ENCODE measurements around the gene DCLK1. TPM values are rescaled to one million over a fixed set of nuclear protein-coding genes. Genes with fewer than 3 reads are reported as not detected.

DCLK1 gene
- total and polyA plus RNA-seq, 2 experiments from 2014 or later: 0.16 to 2.9 TPM

GRCh38 chr13:36028359-36029025 is 102.7 kb downstream of the DCLK1 start:
- no peaks in the 10 kb centered on the region for H3K27me3 ChIP-seq
- no peak overlapping the region for H3K27ac ChIP-seq
- H3K4me1 ChIP-seq (ENCODE audit: insufficient read depth): no peaks in the 10 kb centered on the region
- no peaks in the 10 kb centered on the region for H3K36me3 ChIP-seq (replicated peaks; ENCODE audit: insufficient read depth, low read depth)
- H4K20me1 ChIP-seq (ENCODE audit: insufficient read depth, poor library complexity, severe bottlenecking): no peaks in the 10 kb centered on the region
- no peak overlapping the region for H2AFZ ChIP-seq
- no peak overlapping the region for H3K4me2 ChIP-seq
- WGBS (ENCODE audit: low lambda C conversion rate, missing lambda C conversion rate): 78% methylated on average over 6 of the region's 6 CpGs
- H3K9me3 ChIP-seq (ENCODE audit: low read depth): no peaks in the 10 kb centered on the region
- TF ChIP-seq EZH2 (IDR thresholded peaks at IDR 0.05; ENCODE audit: borderline replicate concordance) (no peak), CTCF (IDR thresholded peaks at IDR 0.05; ENCODE audit: poor library complexity) (no peak), EZH2phosphoT487 (IDR thresholded peaks at IDR 0.05; ENCODE audit: low read depth, severe bottlenecking, unreplicated experiment) (no peak)
- no peak for DNase-seq (ENCODE audit: low spot score)
- no peaks in the 10 kb centered on the region for H3K79me2 ChIP-seq
- no peak overlapping the region for H3K4me3 ChIP-seq
- no peaks in the 10 kb centered on the region for H3K9me2 ChIP-seq (replicated peaks; ENCODE audit: insufficient read depth)

- no peaks in the 10 kb centered on the region for H3K27me3 ChIP-seq
- no peaks in the 10 kb centered on the region for H3K36me3 ChIP-seq (replicated peaks; ENCODE audit: insufficient read depth, low read depth)
- H3K4me2 ChIP-seq: no peak overlapping the region
- H3K79me2 ChIP-seq: no peaks in the 10 kb centered on the region
- no peak for TF ChIP-seq EZH2phosphoT487 (IDR thresholded peaks at IDR 0.05; ENCODE audit: low read depth, severe bottlenecking, unreplicated experiment)
- no peak for TF ChIP-seq CTCF (IDR thresholded peaks at IDR 0.05; ENCODE audit: poor library complexity)
- no peak for TF ChIP-seq EZH2 (IDR thresholded peaks at IDR 0.05; ENCODE audit: borderline replicate concordance)
- H3K9me2 ChIP-seq (replicated peaks; ENCODE audit: insufficient read depth): no peaks in the 10 kb centered on the region
- no peaks in the 10 kb centered on the region for H3K4me1 ChIP-seq (ENCODE audit: insufficient read depth)
- H3K4me3 ChIP-seq: no peak overlapping the region
- H3K9me3 ChIP-seq (ENCODE audit: low read depth): no peaks in the 10 kb centered on the region
- 77% methylated on average over 2 of the region's 2 CpGs for WGBS (ENCODE audit: low lambda C conversion rate, missing lambda C conversion rate)
- no peak overlapping the region for H3K27ac ChIP-seq
- H4K20me1 ChIP-seq (ENCODE audit: insufficient read depth, poor library complexity, severe bottlenecking): no peaks in the 10 kb centered on the region
- no peak overlapping the region for H2AFZ ChIP-seq
- no peak for DNase-seq (ENCODE audit: low spot score)
Measured at GRCh38 chr13:36026531-36026930, 104.7 kb downstream of the DCLK1 start.

GRCh38 chr13:36014763-36015162 is 116.4 kb downstream of the DCLK1 start:
- Histone ChIP-seq H2AFZ (no peak overlapping the region), H3K27ac (no peak overlapping the region), H3K79me2 (no peaks in the 10 kb centered on the region), H3K9me3 (ENCODE audit: low read depth) (no peaks in the 10 kb centered on the region), H3K36me3 (replicated peaks; ENCODE audit: insufficient read depth, low read depth) (no peaks in the 10 kb centered on the region), H3K4me2 (no peak overlapping the region), H4K20me1 (ENCODE audit: insufficient read depth, poor library complexity, severe bottlenecking) (no peaks in the 10 kb centered on the region), H3K9me2 (replicated peaks; ENCODE audit: insufficient read depth) (no peaks in the 10 kb centered on the region), H3K4me1 (ENCODE audit: insufficient read depth) (no peaks in the 10 kb centered on the region), H3K4me3 (no peak overlapping the region), H3K27me3 (no peaks in the 10 kb centered on the region)
- 95% methylated on average over 3 of the region's 3 CpGs for WGBS (ENCODE audit: low lambda C conversion rate, missing lambda C conversion rate)
- TF ChIP-seq CTCF (IDR thresholded peaks at IDR 0.05; ENCODE audit: poor library complexity): no peak
- TF ChIP-seq EZH2 (IDR thresholded peaks at IDR 0.05; ENCODE audit: borderline replicate concordance): no peak
- no peak for TF ChIP-seq EZH2phosphoT487 (IDR thresholded peaks at IDR 0.05; ENCODE audit: low read depth, severe bottlenecking, unreplicated experiment)
- DNase-seq (ENCODE audit: low spot score): no peak

Data from hepatocyte (in vitro differentiated cells).